NCI-H1417 (cell line): ENCODE results near the gene TRIM63.

Experiments used
- DNase-seq, 3 experiments: peaks; one replicate each; lab custom pipeline; 2025; lab: John Stamatoyannopoulos, UW

Gene TRIM63

GRCh38 chr1:26057189-26057588 lies 10.2 kb downstream of the TRIM63 start:
- no peak for DNase-seq

GRCh38 chr1:26055041-26055440 lies 12.4 kb downstream of the TRIM63 start:
- no peak for DNase-seq

- DNase-seq, result no peak
Observed at GRCh38 chr1:26053718-26054560, 13.5 kb downstream of the TRIM63 start.

- DNase-seq, result no peak
Observed at GRCh38 chr1:26050248-26050640, 17.2 kb downstream of the TRIM63 start.

GRCh38 chr1:26049531-26050247 lies 17.7 kb downstream of the TRIM63 start:
- no peak for DNase-seq

GRCh38 chr1:26047278-26047874 lies 20.1 kb downstream of the TRIM63 start:
- no peak for DNase-seq

- DNase-seq, result no peak
Observed at GRCh38 chr1:26046246-26047095, 21.0 kb downstream of the TRIM63 start.

- peak in 2 of 3 experiments; percentile 12 to 17 for DNase-seq
Observed at GRCh38 chr1:26045722-26046245, 21.6 kb downstream of the TRIM63 start, which contains the start of gene SLC30A2. Gene SLC30A2, minus strand, starts transcription at chr1:26046118. Its CDS starts 222 bp downstream, at chr1:26045896.

GRCh38 chr1:26044971-26045721 lies 22.3 kb downstream of the TRIM63 start:
- DNase-seq, result no peak

- DNase-seq, result no peak
Observed at GRCh38 chr1:26044414-26044813, 23.0 kb downstream of the TRIM63 start.

- DNase-seq, result no peak
Observed at GRCh38 chr1:26043765-26044164, 23.7 kb downstream of the TRIM63 start.

- no peak for DNase-seq
Observed at GRCh38 chr1:26041978-26042377, 25.5 kb downstream of the TRIM63 start.

GRCh38 chr1:26041401-26041800 lies 26.0 kb downstream of the TRIM63 start:
- DNase-seq, result no peak

- DNase-seq, result no peak
Observed at GRCh38 chr1:26038904-26039303, 28.5 kb downstream of the TRIM63 start.

- DNase-seq, result no peak
Observed at GRCh38 chr1:26038477-26038876, 29.0 kb downstream of the TRIM63 start.

GRCh38 chr1:26037904-26038303 lies 29.5 kb downstream of the TRIM63 start:
- DNase-seq, result no peak

GRCh38 chr1:26036756-26037281 lies 30.6 kb downstream of the TRIM63 start:
- no peak for DNase-seq

GRCh38 chr1:26035959-26036755 lies 31.3 kb downstream of the TRIM63 start:
- DNase-seq, result peak; percentile 74 to 83 (median 75)

- peak; percentile 90 to 92 (median 90) for DNase-seq
Observed at GRCh38 chr1:26035203-26035958, 32.0 kb downstream of the TRIM63 start.
